GM23338 (cell line): ENCODE data around the gene FBXL2. TPM values are rescaled to one million over a fixed set of nuclear protein-coding genes. Genes with fewer than 3 reads are reported as not detected.

Source experiments
- ATAC-seq: fragments of 200-7000 bp; cut with Tn5 transposase; 3 replicates; pipeline ENCODE4 v1.9.1; 2020
- DNase-seq: peaks from one replicate; pipeline ENCODE4 v3.0.0-alpha.2; 2015; ENCODE audit warnings: low spot score
- H2AFZ ChIP-seq: fragments of 200-600 bp; sonication (generic); 2 replicates; pipeline ENCODE4 v1.8.0; 2016; ENCODE audit warnings: antibody characterized with exemption, mild to moderate bottlenecking, moderate library complexity
- H3F3A ChIP-seq: fragments of 200-600 bp; sonication (generic); replicated peaks from 2 replicates; pipeline ENCODE4 v1.8.0; 2017; ENCODE audit warnings: antibody characterized with exemption, mixed run types, low read depth
- H3K27ac ChIP-seq: fragments of 200-600 bp; sonication (generic); 2 replicates; pipeline ENCODE4 v1.6.1; 2016; ENCODE audit warnings: low read depth
- H3K27me3 ChIP-seq: fragments of 200-600 bp; sonication (generic); 2 replicates; pipeline ENCODE4 v1.8.0; 2016; ENCODE audit warnings: mild to moderate bottlenecking, mixed run types, moderate library complexity; ENCODE audit not compliant: insufficient read depth
- H3K36me3 ChIP-seq: fragments of 200-600 bp; sonication (generic); 2 replicates; pipeline ENCODE4 v1.8.0; 2016; ENCODE audit warnings: mild to moderate bottlenecking; ENCODE audit not compliant: insufficient read depth
- H3K4me1 ChIP-seq: fragments of 200-600 bp; sonication (generic); 2 replicates; pipeline ENCODE4 v1.8.0; 2016; ENCODE audit warnings: mild to moderate bottlenecking, moderate library complexity; ENCODE audit not compliant: insufficient read depth
- H3K4me2 ChIP-seq: fragments of 200-600 bp; sonication (generic); 2 replicates; pipeline ENCODE4 v1.7.1; 2017; ENCODE audit warnings: mixed run types
- H3K4me3 ChIP-seq: fragments of 200-600 bp; sonication (generic); 2 replicates; pipeline ENCODE4 v1.6.1; 2016; ENCODE audit warnings: mixed run types
- H3K79me2 ChIP-seq: fragments of 200-600 bp; sonication (generic); replicated peaks from 2 replicates; pipeline ENCODE4 v1.8.0; 2017; ENCODE audit warnings: mild to moderate bottlenecking; ENCODE audit not compliant: insufficient read depth
- H3K9me2 ChIP-seq: fragments of 200-600 bp; sonication (generic); 2 replicates; pipeline ENCODE4 v1.8.0; 2017; ENCODE audit not compliant: insufficient read depth
- H4K20me1 ChIP-seq: fragments of 200-600 bp; sonication (generic); replicated peaks from 2 replicates; pipeline ENCODE4 v1.8.0; 2017; ENCODE audit warnings: mild to moderate bottlenecking; ENCODE audit not compliant: insufficient read depth
- H3K27ac Mint-ChIP-seq: 2 replicates; pipeline ENCODE4 v1.8.0; 2020; ENCODE audit warnings: inconsistent platforms, mild to moderate bottlenecking, moderate library complexity, mixed read lengths
- H3K27me3 Mint-ChIP-seq: 3 replicates; pipeline ENCODE4 v1.8.0; 2022; ENCODE audit warnings: low read depth, mild to moderate bottlenecking, moderate library complexity, mixed read lengths, inconsistent platforms; ENCODE audit not compliant: insufficient read depth, poor library complexity
- H3K36me3 Mint-ChIP-seq: 3 replicates; pipeline ENCODE4 v1.8.0; 2021; ENCODE audit warnings: low read depth, mild to moderate bottlenecking, inconsistent platforms, moderate library complexity, mixed read lengths
- H3K4me1 Mint-ChIP-seq: 3 replicates; pipeline ENCODE4 v1.8.0; 2020; ENCODE audit warnings: mild to moderate bottlenecking, inconsistent platforms, mixed read lengths
- H3K4me3 Mint-ChIP-seq: 3 replicates; pipeline ENCODE4 v1.8.0; 2021; ENCODE audit warnings: moderate library complexity, mild to moderate bottlenecking, inconsistent platforms, mixed read lengths
- H3K9me3 Mint-ChIP-seq: 3 replicates; pipeline ENCODE4 v1.8.0; 2020; ENCODE audit warnings: moderate library complexity, mild to moderate bottlenecking, inconsistent platforms, mixed read lengths
- CREB1 ChIP-seq: fragments of 250-450 bp; sonication (Bioruptor Pico); IDR thresholded peaks from 2 replicates; pipeline ENCODE4 v1.5.0; 2020; ENCODE audit warnings: low read depth, mild to moderate bottlenecking, moderate library complexity
- CTCF ChIP-seq, 2 experiments: fragments of 200-600 bp in 1 of 2; sonication (generic) in 1 of 2; conservative IDR thresholded peaks; 2 replicates each; pipeline versions ENCODE4 v1.5.1 to v1.6.1; 2016 to 2017; ENCODE audit warnings: antibody characterized with exemption in 2 of 2, low read depth in 2 of 2, mild to moderate bottlenecking in 2 of 2, moderate library complexity in 1 of 2
- ETS1 ChIP-seq: IDR thresholded peaks from 2 replicates; pipeline ENCODE4 v1.6.1; 2016; ENCODE audit warnings: antibody characterized with exemption
- EZH2 ChIP-seq: fragments of 200-600 bp; sonication (generic); IDR thresholded peaks from one replicate; pipeline ENCODE4 v1.8.0; 2017; ENCODE audit warnings: antibody characterized with exemption, mild to moderate bottlenecking, low read depth; ENCODE audit not compliant: unreplicated experiment
- EZH2phosphoT487 ChIP-seq: fragments of 200-600 bp; sonication (generic); IDR thresholded peaks from one replicate; pipeline ENCODE4 v1.8.1; 2018; ENCODE audit warnings: antibody characterized with exemption; ENCODE audit not compliant: unreplicated experiment
- NANOG ChIP-seq: IDR thresholded peaks from 2 replicates; pipeline ENCODE4 v1.6.1; 2016; ENCODE audit warnings: antibody characterized with exemption, borderline replicate concordance
- POLR2AphosphoS5 ChIP-seq: IDR thresholded peaks from 2 replicates; pipeline ENCODE4 v1.6.1; 2016; ENCODE audit warnings: antibody characterized with exemption, low read depth
- REST ChIP-seq: IDR thresholded peaks from one replicate; pipeline ENCODE4 v1.6.1; 2018; ENCODE audit warnings: antibody characterized with exemption; ENCODE audit not compliant: unreplicated experiment
- polyA plus RNA-seq: library from polyadenylated mRNA; unstranded; fragments of >200 nt; fragmentation: Nextera tagmentation; extraction: Ambion mirVana; gene quantifications from 2 replicates; pipeline ENCODE4 v1.2.1, GENCODE V29; 2016
- total RNA-seq: library from RNA; depleted of rRNA; stranded (reverse); fragments of >200 nt; shearing (Covaris generic); gene quantifications from 2 replicates; pipeline ENCODE4 v1.2.3, GENCODE V29; 2014

Gene FBXL2
- total and polyA plus RNA-seq, 2 experiments from 2014 or later: 2.8 to 5.7 TPM

- TF ChIP-seq ETS1: no peak
- no peak for TF ChIP-seq EZH2
- no peak for TF ChIP-seq POLR2AphosphoS5
- no peak for TF ChIP-seq NANOG
- no peak for TF ChIP-seq CTCF (conservative IDR thresholded peaks at IDR 0.05; ENCODE audit: low read depth in 2 of 2)
Observed at GRCh38 chr3:33401781-33402180, 124.5 kb downstream of the FBXL2 start (continued).

DNA sequence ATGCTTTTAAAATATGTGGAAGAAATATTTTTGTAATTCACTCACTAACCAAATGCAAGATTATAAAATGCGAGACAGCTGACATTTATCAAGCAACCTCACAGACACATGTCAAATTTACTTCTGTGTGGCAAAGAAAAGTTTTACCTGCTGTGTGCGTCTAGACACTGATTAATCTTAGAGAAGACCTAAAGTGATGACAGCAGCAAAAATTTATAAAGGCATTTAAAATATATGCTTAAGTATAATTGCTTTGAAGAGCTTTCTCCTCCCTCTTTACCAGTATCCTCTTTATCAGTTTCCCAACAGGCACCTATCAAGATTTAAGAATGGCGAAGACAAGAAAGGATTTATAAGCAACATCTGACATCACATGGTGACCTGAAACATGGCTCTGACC is 125.7 kb downstream of the FBXL2 start:
- Mint-ChIP-seq H3K9me3 (no peaks in the 10 kb centered on the region), H3K4me3 (no peak overlapping the region)
- peaks cover 55% of the 10 kb centered on the region for H3K36me3 ChIP-seq

More for the DNA sequence above, 125.7 kb downstream of the FBXL2 start:
- no peak overlapping the region for H3K27ac ChIP-seq
- Mint-ChIP-seq H3K27me3 (no peaks in the 10 kb centered on the region), H3K4me1 (no peaks in the 10 kb centered on the region), H3K36me3 (peaks cover 70% of the 10 kb centered on the region), H3K27ac (no peak overlapping the region)
- no peaks in the 10 kb centered on the region; the same call in 1 of the 2 replicates for H3K79me2 ChIP-seq
- no peaks in the 10 kb centered on the region for H3K4me1 ChIP-seq
- peaks cover 24% of the 10 kb centered on the region for H4K20me1 ChIP-seq
- TF ChIP-seq REST (no peak), CREB1 (CRISPR knock-in tag) (no peak), EZH2phosphoT487 (no peak), POLR2AphosphoS5 (no peak)
- H3K9me2 ChIP-seq: no peaks in the 10 kb centered on the region
- DNase-seq: no peak
- H3F3A ChIP-seq: no peaks in the 10 kb centered on the region
- H3K27me3 ChIP-seq: no peaks in the 10 kb centered on the region
- no peak overlapping the region for H3K4me2 ChIP-seq
- no peak overlapping the region for H2AFZ ChIP-seq
- ATAC-seq: no peak
- no peak overlapping the region for H3K4me3 ChIP-seq
